Stimulated activated CD4-positive, alpha-beta T cell treated with anti-CD3 and anti-CD28 coated beads, TNF-alpha, amount 100 ng/mL, for 48 hours (primary cell): ENCODE data around the gene ZNF284.
"Not testable (repeated sequence)": the region's sequence is repeated elsewhere in the genome, so short reads cannot be mapped to it uniquely, and the experiment has no call there.

ENCODE experiments used
- DNase-seq, 3 donors: peaks; one replicate each; pipeline ENCODE4 v3.0.0-alpha.2; 2020; ENCODE audit warnings: low read depth in 3 of 3

The ZNF284 gene

DNA sequence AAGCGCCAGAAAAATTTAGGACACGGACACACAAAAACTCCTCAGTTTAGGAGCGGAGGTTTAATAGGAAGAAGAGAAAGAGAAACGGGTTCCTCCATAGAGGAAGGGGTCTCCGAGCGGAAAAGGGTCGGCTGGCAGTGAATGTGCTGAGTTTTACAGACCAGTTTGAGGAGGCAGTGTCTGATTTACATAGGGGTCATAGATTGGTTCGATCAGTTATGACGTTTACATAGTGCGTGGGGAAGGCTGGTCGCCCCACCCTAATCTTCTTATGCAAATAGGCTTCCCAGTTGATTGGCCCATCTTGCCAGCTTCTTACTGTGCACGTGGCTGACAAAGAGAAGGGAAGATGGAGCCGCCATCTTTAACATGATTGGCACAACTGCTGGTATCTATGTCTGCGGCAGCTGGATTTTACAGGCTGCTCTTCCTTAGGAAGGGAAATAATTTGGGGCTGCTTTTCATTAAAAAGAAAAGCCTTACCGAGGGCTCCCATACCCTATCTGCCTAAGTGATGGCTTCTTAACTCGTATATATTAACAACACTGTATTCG, 40.0 kb downstream of the ZNF284 start:
- no peak for DNase-seq

DNA sequence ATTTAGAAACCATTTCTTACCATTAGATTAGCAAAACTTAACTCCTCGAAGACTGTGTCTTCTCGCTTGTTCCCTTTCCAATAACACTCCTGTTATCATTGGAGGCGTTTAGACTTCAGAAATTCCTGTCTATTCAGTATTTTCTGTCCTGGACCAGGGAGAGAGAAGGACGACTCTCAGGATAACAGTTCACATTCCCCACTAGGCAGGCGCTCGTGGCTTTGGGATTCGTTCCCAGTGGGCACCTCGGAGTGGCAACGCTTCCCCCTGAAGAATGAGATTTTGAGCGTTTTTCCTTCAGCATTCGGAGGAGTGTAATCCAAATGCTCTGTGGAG, 40.8 kb downstream of the ZNF284 start:
- DNase-seq, result no peak

DNA sequence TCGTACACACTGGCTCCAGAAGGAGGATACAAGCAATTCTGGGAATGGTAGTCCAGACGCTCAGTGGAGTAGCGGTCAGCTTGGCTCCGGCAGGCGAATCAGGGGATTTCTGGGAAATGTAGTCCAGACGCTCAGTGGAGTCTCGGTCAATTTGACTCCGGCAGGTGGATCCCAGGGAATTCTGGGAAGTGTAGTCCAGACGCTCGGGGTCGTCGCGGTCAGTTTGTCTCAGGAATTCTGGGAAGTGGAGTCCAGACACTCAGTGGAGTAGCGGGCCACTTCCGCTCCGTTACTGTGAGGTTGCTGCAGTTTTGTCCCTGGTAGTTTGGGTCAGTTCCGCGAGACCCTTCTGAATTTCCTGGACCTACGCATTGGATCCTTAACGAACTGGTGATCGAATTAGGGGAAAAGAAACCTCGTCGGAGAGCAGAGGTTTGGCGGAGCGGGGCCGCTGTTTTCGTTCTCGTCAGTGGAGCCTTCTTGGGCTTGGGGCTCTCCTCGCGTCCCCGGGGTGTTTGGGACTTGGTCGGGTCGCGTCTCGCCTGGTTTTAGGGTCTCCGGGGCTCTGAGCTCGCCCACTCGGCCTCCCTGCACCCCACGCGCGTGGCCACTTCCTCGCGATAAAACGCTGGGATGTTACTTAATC, 41.3 kb downstream of the ZNF284 start, which contains the start of gene ZNF225:
TSS of gene ZNF225 (plus strand) at position 262 of the 646 bp plus-strand sequence. CDS start 2,429 bp downstream, outside the sequence.
- DNase-seq, result peak; percentile 73 to 82 (median 73)

DNA sequence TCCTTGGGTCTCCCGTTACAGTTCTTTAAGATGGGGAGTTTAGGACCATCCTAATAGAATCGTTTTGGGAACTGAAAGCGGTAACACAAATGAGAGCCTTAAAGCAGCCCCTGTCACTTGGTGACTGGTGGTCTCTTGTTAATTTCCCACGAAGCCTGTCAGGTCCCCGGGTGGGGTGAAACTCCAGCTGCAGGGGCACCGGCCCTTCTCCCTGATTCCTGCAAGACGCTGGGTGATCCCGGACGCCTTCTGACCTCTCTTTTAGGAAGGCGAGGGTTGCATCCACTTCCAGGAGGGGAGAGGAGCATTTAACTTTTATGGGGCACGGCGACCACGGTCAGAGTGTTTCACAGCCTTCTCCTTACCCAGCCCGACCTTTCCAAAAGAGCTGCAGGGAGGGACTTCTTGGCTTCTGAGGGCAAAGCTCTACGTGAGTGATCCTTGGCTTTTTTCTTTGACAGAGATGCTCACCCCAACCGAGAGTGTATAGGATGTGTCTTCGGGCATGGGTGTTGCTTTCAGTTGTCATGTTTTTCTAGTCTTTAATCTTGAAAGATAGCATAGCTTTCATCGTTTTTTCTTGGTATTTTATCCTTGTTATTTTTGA, 41.9 kb downstream of the ZNF284 start:
- no peak for DNase-seq

DNA sequence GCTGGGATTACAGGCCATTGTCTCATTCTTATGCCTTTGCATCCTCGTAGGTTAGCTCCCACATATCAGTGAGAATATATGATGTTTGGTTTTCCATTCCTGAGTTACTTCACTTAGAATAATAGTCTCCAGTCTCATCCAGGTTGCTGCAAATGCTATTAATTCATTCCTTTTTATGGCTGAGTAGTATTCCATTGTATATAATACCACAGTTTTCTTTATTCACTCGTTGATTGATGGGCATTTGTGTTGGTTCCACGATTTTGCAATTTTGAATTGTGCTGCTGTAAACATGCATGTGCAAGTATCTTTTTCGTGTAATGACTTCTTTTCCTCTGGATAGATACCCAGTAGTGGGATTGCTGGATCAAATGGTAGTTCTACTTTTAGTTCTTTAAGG, 49.2 kb downstream of the ZNF284 start:
- DNase-seq, result not testable (repeated sequence)

DNA sequence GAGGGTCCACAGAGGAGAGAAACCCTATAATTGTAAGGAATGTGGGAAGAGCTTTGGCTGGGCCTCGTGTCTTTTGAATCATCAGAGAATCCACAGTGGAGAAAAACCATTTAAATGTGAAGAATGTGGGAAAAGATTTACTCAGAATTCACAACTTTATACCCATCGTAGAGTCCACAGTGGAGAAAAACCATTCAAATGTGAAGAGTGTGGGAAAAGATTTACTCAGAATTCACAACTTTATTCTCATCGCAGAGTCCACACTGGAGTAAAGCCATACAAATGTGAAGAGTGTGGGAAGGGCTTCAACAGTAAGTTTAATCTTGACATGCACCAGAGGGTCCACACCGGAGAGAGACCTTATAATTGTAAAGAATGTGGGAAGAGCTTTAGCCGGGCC, 60.0 kb downstream of the ZNF284 start:
- no peak for DNase-seq
